ENCODE results near the gene COLEC11. TPM values are rescaled to one million over a fixed set of nuclear protein-coding genes. Genes with fewer than 3 reads are reported as not detected.

COLEC11 gene
- total RNA-seq, 1 experiment from 2014 or later, result 1.3 TPM

GRCh38 chr2:3565117-3565516, 29.8 kb upstream of the COLEC11 start:
- Mint-ChIP-seq H3K27me3 (ENCODE audit: low read depth) (no peaks in the 10 kb centered on the region), H3K9me3 (peaks cover 3% of the 10 kb centered on the region; the same call in 1 of the 2 replicates), H3K4me3 (no peak overlapping the region), H3K4me1 (no peaks in the 10 kb centered on the region), H3K36me3 (peaks cover 19% of the 10 kb centered on the region; the same call in 1 of the 2 replicates), H3K27ac (peak overlapping the region; percentile 75)
- ChIA-PET CTCF (no interaction called here), POLR2A (no interaction called here)
- DNase-seq (ENCODE audit: low spot score) (no peak), ATAC-seq (no peak)
- TF ChIP-seq, protein P1, sequence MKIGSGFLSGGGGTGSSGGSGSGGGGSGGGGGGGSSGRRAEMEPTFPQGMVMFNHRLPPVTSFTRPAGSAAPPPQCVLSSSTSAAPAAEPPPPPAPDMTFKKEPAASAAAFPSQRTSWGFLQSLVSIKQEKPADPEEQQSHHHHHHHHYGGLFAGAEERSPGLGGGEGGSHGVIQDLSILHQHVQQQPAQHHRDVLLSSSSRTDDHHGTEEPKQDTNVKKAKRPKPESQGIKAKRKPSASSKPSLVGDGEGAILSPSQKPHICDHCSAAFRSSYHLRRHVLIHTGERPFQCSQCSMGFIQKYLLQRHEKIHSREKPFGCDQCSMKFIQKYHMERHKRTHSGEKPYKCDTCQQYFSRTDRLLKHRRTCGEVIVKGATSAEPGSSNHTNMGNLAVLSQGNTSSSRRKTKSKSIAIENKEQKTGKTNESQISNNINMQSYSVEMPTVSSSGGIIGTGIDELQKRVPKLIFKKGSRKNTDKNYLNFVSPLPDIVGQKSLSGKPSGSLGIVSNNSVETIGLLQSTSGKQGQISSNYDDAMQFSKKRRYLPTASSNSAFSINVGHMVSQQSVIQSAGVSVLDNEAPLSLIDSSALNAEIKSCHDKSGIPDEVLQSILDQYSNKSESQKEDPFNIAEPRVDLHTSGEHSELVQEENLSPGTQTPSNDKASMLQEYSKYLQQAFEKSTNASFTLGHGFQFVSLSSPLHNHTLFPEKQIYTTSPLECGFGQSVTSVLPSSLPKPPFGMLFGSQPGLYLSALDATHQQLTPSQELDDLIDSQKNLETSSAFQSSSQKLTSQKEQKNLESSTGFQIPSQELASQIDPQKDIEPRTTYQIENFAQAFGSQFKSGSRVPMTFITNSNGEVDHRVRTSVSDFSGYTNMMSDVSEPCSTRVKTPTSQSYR (CRISPR knock-in tag; IDR thresholded peaks at IDR 0.05), result no peak
- TF ChIP-seq ETV6 (CRISPR knock-in tag; IDR thresholded peaks at IDR 0.05) (no peak), MYBL2 (CRISPR knock-in tag; IDR thresholded peaks at IDR 0.05) (no peak), RORB (CRISPR knock-in tag; IDR thresholded peaks at IDR 0.05) (no peak), ATF3 (CRISPR knock-in tag; conservative IDR thresholded peaks at IDR 0.05) (no peak), NFATC4 (CRISPR knock-in tag; IDR thresholded peaks at IDR 0.05) (no peak), ZNF423 (CRISPR knock-in tag; IDR thresholded peaks at IDR 0.05) (no peak), MXD4 (CRISPR knock-in tag; IDR thresholded peaks at IDR 0.05; ENCODE audit: borderline replicate concordance) (no peak), ELF4 (CRISPR knock-in tag; IDR thresholded peaks at IDR 0.05; ENCODE audit: low read depth) (no peak), CREM (CRISPR knock-in tag; IDR thresholded peaks at IDR 0.05) (no peak), FOXP4 (CRISPR knock-in tag; IDR thresholded peaks at IDR 0.05) (no peak)
- TF ChIP-seq, protein P2, sequence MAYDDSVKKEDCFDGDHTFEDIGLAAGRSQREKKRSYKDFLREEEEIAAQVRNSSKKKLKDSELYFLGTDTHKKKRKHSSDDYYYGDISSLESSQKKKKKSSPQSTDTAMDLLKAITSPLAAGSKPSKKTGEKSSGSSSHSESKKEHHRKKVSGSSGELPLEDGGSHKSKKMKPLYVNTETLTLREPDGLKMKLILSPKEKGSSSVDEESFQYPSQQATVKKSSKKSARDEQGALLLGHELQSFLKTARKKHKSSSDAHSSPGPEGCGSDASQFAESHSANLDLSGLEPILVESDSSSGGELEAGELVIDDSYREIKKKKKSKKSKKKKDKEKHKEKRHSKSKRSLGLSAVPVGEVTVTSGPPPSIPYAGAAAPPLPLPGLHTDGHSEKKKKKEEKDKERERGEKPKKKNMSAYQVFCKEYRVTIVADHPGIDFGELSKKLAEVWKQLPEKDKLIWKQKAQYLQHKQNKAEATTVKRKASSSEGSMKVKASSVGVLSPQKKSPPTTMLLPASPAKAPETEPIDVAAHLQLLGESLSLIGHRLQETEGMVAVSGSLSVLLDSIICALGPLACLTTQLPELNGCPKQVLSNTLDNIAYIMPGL (CRISPR knock-in tag; IDR thresholded peaks at IDR 0.05), result no peak
- TF ChIP-seq, protein P3, sequence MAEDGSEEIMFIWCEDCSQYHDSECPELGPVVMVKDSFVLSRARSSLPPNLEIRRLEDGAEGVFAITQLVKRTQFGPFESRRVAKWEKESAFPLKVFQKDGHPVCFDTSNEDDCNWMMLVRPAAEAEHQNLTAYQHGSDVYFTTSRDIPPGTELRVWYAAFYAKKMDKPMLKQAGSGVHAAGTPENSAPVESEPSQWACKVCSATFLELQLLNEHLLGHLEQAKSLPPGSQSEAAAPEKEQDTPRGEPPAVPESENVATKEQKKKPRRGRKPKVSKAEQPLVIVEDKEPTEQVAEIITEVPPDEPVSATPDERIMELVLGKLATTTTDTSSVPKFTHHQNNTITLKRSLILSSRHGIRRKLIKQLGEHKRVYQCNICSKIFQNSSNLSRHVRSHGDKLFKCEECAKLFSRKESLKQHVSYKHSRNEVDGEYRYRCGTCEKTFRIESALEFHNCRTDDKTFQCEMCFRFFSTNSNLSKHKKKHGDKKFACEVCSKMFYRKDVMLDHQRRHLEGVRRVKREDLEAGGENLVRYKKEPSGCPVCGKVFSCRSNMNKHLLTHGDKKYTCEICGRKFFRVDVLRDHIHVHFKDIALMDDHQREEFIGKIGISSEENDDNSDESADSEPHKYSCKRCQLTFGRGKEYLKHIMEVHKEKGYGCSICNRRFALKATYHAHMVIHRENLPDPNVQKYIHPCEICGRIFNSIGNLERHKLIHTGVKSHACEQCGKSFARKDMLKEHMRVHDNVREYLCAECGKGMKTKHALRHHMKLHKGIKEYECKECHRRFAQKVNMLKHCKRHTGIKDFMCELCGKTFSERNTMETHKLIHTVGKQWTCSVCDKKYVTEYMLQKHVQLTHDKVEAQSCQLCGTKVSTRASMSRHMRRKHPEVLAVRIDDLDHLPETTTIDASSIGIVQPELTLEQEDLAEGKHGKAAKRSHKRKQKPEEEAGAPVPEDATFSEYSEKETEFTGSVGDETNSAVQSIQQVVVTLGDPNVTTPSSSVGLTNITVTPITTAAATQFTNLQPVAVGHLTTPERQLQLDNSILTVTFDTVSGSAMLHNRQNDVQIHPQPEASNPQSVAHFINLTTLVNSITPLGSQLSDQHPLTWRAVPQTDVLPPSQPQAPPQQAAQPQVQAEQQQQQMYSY (CRISPR knock-in tag; IDR thresholded peaks at IDR 0.05), result no peak
- TF ChIP-seq, protein P4, sequence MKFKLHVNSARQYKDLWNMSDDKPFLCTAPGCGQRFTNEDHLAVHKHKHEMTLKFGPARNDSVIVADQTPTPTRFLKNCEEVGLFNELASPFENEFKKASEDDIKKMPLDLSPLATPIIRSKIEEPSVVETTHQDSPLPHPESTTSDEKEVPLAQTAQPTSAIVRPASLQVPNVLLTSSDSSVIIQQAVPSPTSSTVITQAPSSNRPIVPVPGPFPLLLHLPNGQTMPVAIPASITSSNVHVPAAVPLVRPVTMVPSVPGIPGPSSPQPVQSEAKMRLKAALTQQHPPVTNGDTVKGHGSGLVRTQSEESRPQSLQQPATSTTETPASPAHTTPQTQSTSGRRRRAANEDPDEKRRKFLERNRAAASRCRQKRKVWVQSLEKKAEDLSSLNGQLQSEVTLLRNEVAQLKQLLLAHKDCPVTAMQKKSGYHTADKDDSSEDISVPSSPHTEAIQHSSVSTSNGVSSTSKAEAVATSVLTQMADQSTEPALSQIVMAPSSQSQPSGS (CRISPR knock-in tag; IDR thresholded peaks at IDR 0.05; ENCODE audit: borderline replicate concordance, low read depth), result no peak
